ENCODE data around the gene ULK4. TPM values are rescaled to one million over a fixed set of nuclear protein-coding genes. Genes with fewer than 3 reads are reported as not detected.
"Not testable (repeated sequence)": the region's sequence is repeated elsewhere in the genome, so short reads cannot be mapped to it uniquely, and the experiment has no call there.

ULK4 gene
- total and polyA plus RNA-seq, 2 of the 8 experiments (the other 6 are each of a cell fraction or from before 2014, with no cell fraction given) = 3.0 to 10.8 TPM

GRCh38 chr3:41446316-41446715 is 515.6 kb downstream of the ULK4 start:
- CTCF ChIA-PET (ENCODE audit: partially characterized antibody) = interaction anchor here (2.2 kb wide), 1 partner anchor 8 kb away, joined by 15 read pairs; no protein-coding TSS in a partner anchor
- H3K27ac ChIP-seq (ENCODE audit: low read depth, low read length); FAIRE-seq: not testable (repeated sequence)

More at GRCh38 chr3:41446316-41446715, 515.6 kb downstream of the ULK4 start:
- H3K23me2 ChIP-seq (ENCODE audit: low read depth, low read length); H2BK5ac ChIP-seq (ENCODE audit: low read depth, low read length); H3K79me2 ChIP-seq (ENCODE audit: control insufficient read depth in 1 of 2, insufficient read depth in 2 of 2, low read length in 2 of 2); H4K20me1 ChIP-seq (replicated peaks in 1 of 2; ENCODE audit: control insufficient read depth in 1 of 2, insufficient read depth in 2 of 2, low read length in 2 of 2); H2AK5ac ChIP-seq (ENCODE audit: low read depth, low read length); DNase-seq (ENCODE audit: low read depth in 1 of 2, low spot score in 2 of 2); H3K4me1 ChIP-seq (replicated peaks in 1 of 4; ENCODE audit: control insufficient read depth in 3 of 4, insufficient read depth in 4 of 4, low read length in 3 of 4); H3K4ac ChIP-seq (replicated peaks; ENCODE audit: insufficient read length, low read depth, low read length); H3K18ac ChIP-seq (ENCODE audit: extremely low read depth, low read length); H2AFZ ChIP-seq (ENCODE audit: low read length); POLR2A ChIA-PET (ENCODE audit: partially characterized antibody); H4K8ac ChIP-seq (ENCODE audit: extremely low read depth, insufficient read depth, low read length); H4K5ac ChIP-seq (ENCODE audit: insufficient read length, low read depth, low read length); H2BK12ac ChIP-seq (ENCODE audit: low read depth, low read length); H3K14ac ChIP-seq (ENCODE audit: insufficient read length); H2BK120ac ChIP-seq (replicated peaks; ENCODE audit: low read depth, low read length); H2BK20ac ChIP-seq (ENCODE audit: low read length); H3K9ac ChIP-seq (replicated peaks in 1 of 4; ENCODE audit: extremely low read depth in 1 of 4, low read depth in 3 of 4, low read length in 3 of 4); H3K23ac ChIP-seq (ENCODE audit: insufficient read length); H3K79me1 ChIP-seq (ENCODE audit: low read depth, low read length); H3K36me3 ChIP-seq (ENCODE audit: control insufficient read depth in 2 of 4, insufficient read depth in 4 of 4, low read length in 3 of 4); H2BK15ac ChIP-seq (ENCODE audit: low read length); H3K56ac ChIP-seq (replicated peaks; ENCODE audit: insufficient read length, low read depth, low read length); H4K91ac ChIP-seq (replicated peaks; ENCODE audit: insufficient read length, low read length); H3K4me3 ChIP-seq (ENCODE audit: extremely low read depth in 1 of 4, insufficient read depth in 2 of 4, low read depth in 3 of 4, low read length in 4 of 4); H3K27me3 ChIP-seq (replicated peaks in 1 of 4; ENCODE audit: control insufficient read depth in 3 of 4, extremely low read depth in 1 of 4, insufficient read depth in 3 of 4, low read length in 3 of 4); H3K9me3 ChIP-seq (ENCODE audit: insufficient read depth in 2 of 2, low read depth in 1 of 2, low read length in 1 of 2); H3K4me2 ChIP-seq (ENCODE audit: insufficient read depth in 1 of 2, low read depth in 2 of 2, low read length in 2 of 2): not testable (repeated sequence)
- WGBS, 2 experiments (ENCODE audit: extremely low coverage in 1 of 2, insufficient coverage in 1 of 2, insufficient read length in 1 of 2, insufficient replicate concordance in 2 of 2, low coverage in 1 of 2, low lambda C conversion rate in 2 of 2, missing lambda C conversion rate in 1 of 2) = 85% methylated on average over 3 of the region's 3 CpGs; no CpG with 5 or more reads in 1 of the 2 experiments

Data from H1 (cell line).